Kidney epithelial cell (primary cell): ENCODE data around the gene ALOXE3. TPM values are rescaled to one million over a fixed set of nuclear protein-coding genes. Genes with fewer than 3 reads are reported as not detected.

Source experiments
- DNase-seq: peaks from one replicate; pipeline ENCODE4 v3.0.0-alpha.2; 2010; ENCODE audit warnings: low read depth
- H3K27me3 ChIP-seq: 2 replicates; pipeline ENCODE4 v1.6.0; 2011; ENCODE audit warnings: low read length; ENCODE audit not compliant: control insufficient read depth, insufficient read depth
- H3K36me3 ChIP-seq: 2 replicates; pipeline ENCODE4 v1.5.1; 2011; ENCODE audit warnings: low read length; ENCODE audit not compliant: control insufficient read depth, insufficient read depth
- H3K4me3 ChIP-seq: 2 replicates; pipeline ENCODE4 v1.5.1; 2011; ENCODE audit warnings: low read depth, mild to moderate bottlenecking, control low read depth, low read length
- CTCF ChIP-seq: IDR thresholded peaks from 2 replicates; pipeline ENCODE4 v1.5.1; 2011; ENCODE audit warnings: mild to moderate bottlenecking, moderate library complexity, low read length, control low read depth, inconsistent platforms; ENCODE audit not compliant: insufficient read depth, poor library complexity, severe bottlenecking
- total RNA-seq: library from RNA; depleted of rRNA; stranded (reverse); fragments of >200 nt; gene quantifications from 2 replicates; pipeline ENCODE4 v1.2.3, GENCODE V29; 2015

ALOXE3 gene
- total RNA-seq, 1 donor from 2014 or later, result 0.75 TPM

- TF ChIP-seq CTCF, result no peak
Observed at GRCh38 chr17:8152112-8152775, 33.9 kb upstream of the ALOXE3 start, which contains the start of gene PER1. Gene PER1 (minus strand): TSS chr17:8152404. CDS start chr17:8150706, 1,698 bp downstream.

GRCh38 chr17:8151641-8152111, 33.4 kb upstream of the ALOXE3 start:
- DNase-seq, result no peak
- Histone ChIP-seq H3K27me3 (no peaks in the 10 kb centered on the region), H3K4me3 (peak overlapping the region; percentile 62), H3K36me3 (peaks cover 2% of the 10 kb centered on the region)
- no peak for TF ChIP-seq CTCF

More at GRCh38 chr17:8152112-8152775, 33.9 kb upstream of the ALOXE3 start, which contains the start of gene PER1:
- Histone ChIP-seq H3K27me3 (no peaks in the 10 kb centered on the region), H3K4me3 (peak within 1 kb of the TSS; percentile 62), H3K36me3 (peaks cover 2% of the 10 kb centered on the region)
- peak; percentile 81 for DNase-seq

GRCh38 chr17:8151120-8151640, 32.9 kb upstream of the ALOXE3 start:
- no peak for TF ChIP-seq CTCF
- Histone ChIP-seq H3K36me3 (peaks cover 4% of the 10 kb centered on the region), H3K4me3 (peak overlapping the region; percentile 62), H3K27me3 (no peaks in the 10 kb centered on the region)
- no peak for DNase-seq

GRCh38 chr17:8150194-8151119, 32.1 kb upstream of the ALOXE3 start:
- Histone ChIP-seq H3K27me3 (no peaks in the 10 kb centered on the region), H3K36me3 (peaks cover 4% of the 10 kb centered on the region)
- TF ChIP-seq CTCF, result no peak

GRCh38 chr17:8149419-8150193, 31.3 kb upstream of the ALOXE3 start:
- Histone ChIP-seq H3K27me3 (no peaks in the 10 kb centered on the region), H3K4me3 (no peak overlapping the region), H3K36me3 (peaks cover 4% of the 10 kb centered on the region)
- no peak for DNase-seq
- no peak for TF ChIP-seq CTCF

More at GRCh38 chr17:8150194-8151119, 32.1 kb upstream of the ALOXE3 start:
- no peak for DNase-seq
- H3K4me3 ChIP-seq, result peak overlapping the region; percentile 62
